Measurements from ENCODE around the gene DDX25.
A peak's percentile ranks its signal among the peaks of the same experiment; 100 is the strongest.

Gene DDX25

DNA sequence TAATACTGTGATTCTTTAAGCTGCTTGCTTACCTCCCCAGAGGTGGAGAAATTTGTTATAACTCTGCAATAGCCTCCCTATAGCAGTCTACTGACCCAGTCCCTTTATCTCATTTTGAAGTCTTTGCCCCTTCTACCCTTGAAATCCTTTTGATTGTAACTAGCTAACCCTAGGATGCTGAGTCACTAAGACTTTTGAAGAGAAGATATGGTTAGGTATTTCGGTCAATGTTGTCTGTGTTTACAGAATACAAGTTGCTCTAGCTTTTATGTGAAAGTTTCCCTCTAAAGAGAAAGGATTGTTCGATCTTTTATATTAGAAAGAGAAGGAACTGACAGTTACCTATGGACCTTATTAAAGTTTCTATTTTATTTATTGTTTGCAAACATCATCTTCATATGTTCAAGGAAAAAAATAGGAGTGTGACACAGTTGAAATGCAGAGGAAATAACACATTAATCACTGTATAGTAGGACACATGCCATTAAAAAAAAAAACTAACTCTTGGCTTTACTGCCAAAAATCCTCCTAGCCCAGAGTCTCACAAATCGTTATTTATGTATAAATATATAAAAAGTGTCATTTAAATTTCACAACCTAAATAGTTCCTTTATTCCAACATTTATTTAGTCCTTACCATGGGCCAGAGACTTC, 13.7 kb upstream of the DDX25 start:
- H3K27me3 ChIP-seq (ENCODE audit: insufficient read depth, low read length), result no peaks in the 10 kb centered on the region; the same call in 1 of the 2 replicates
- H3F3A ChIP-seq (ENCODE audit: insufficient read depth, low read length), result no peaks in the 10 kb centered on the region
- peaks cover 32% of the 10 kb centered on the region for H3K36me3 ChIP-seq (ENCODE audit: insufficient read depth, low read length)
- H3K4me1 ChIP-seq (ENCODE audit: insufficient read depth, low read length, severe bottlenecking), result peaks cover 12% of the 10 kb centered on the region
- no peak overlapping the region for H3K4me2 ChIP-seq (ENCODE audit: low read length)
- no peak overlapping the region for H3K4me3 ChIP-seq (ENCODE audit: low read depth, low read length, poor library complexity, severe bottlenecking)
- no peak for TF ChIP-seq EZH2 (IDR thresholded peaks at IDR 0.05; ENCODE audit: borderline replicate concordance, low read length)
- no peaks in the 10 kb centered on the region for H4K20me1 ChIP-seq (ENCODE audit: insufficient read depth, low read length)
- no peaks in the 10 kb centered on the region for H3K79me2 ChIP-seq (ENCODE audit: insufficient read depth, low read length)
- H3K9me3 ChIP-seq (ENCODE audit: low read length), result no peaks in the 10 kb centered on the region
- H3K27ac ChIP-seq (ENCODE audit: low read depth, low read length, poor library complexity, severe bottlenecking), result no peak overlapping the region
- no peak overlapping the region for H2AFZ ChIP-seq (ENCODE audit: low read length)
- H3K9me2 ChIP-seq (ENCODE audit: low read depth, low read length), result no peaks in the 10 kb centered on the region
- H3K9ac ChIP-seq (ENCODE audit: low read length), result no peak overlapping the region

- Histone ChIP-seq H3K27me3 (ENCODE audit: insufficient read depth, low read length) (no peaks in the 10 kb centered on the region), H3K4me1 (ENCODE audit: insufficient read depth, low read length, severe bottlenecking) (peaks cover 7% of the 10 kb centered on the region), H3K9me3 (ENCODE audit: low read length) (no peaks in the 10 kb centered on the region), H3K27ac (ENCODE audit: low read depth, low read length, poor library complexity, severe bottlenecking) (no peak overlapping the region), H3K4me3 (ENCODE audit: low read depth, low read length, poor library complexity, severe bottlenecking) (no peak overlapping the region), H4K20me1 (ENCODE audit: insufficient read depth, low read length) (no peaks in the 10 kb centered on the region), H3K4me2 (ENCODE audit: low read length) (no peak overlapping the region), H3K36me3 (ENCODE audit: insufficient read depth, low read length) (peaks cover 38% of the 10 kb centered on the region), H3K79me2 (ENCODE audit: insufficient read depth, low read length) (peaks cover 4% of the 10 kb centered on the region; the same call in 1 of the 2 replicates), H3K9ac (ENCODE audit: low read length) (no peak overlapping the region), H3F3A (ENCODE audit: insufficient read depth, low read length) (no peaks in the 10 kb centered on the region), H3K9me2 (ENCODE audit: low read depth, low read length) (no peaks in the 10 kb centered on the region), H2AFZ (ENCODE audit: low read length) (no peak overlapping the region)
- TF ChIP-seq CTCF (IDR thresholded peaks at IDR 0.05; ENCODE audit: low read length), result no peak
- no peak for TF ChIP-seq EZH2 (IDR thresholded peaks at IDR 0.05; ENCODE audit: borderline replicate concordance, low read length)
Measured at GRCh38 chr11:125892071-125892470, 12.2 kb upstream of the DDX25 start.

DNA sequence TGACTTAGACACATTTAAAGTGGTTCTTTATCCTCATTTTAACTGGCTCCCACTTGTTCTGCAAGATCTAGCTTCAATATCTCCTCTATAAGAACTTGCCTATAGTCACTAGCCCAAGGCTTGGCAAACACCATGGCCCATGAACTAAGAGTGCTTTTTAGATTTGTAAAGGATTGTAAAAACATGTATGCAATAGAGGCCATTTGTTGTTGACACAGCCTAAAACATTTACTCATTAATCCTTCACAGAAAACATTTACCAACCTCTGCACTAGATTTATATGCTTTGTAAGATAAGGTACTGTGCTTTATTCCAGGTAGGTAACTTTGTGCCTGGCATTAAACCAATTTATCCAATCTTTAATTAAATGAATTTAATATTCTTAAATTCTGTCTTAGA, 11.3 kb upstream of the DDX25 start:
- no peak overlapping the region for H3K4me3 ChIP-seq (ENCODE audit: low read depth, low read length, poor library complexity, severe bottlenecking)
- H3K9me3 ChIP-seq (ENCODE audit: low read length), result no peaks in the 10 kb centered on the region
- no peak for TF ChIP-seq EZH2 (IDR thresholded peaks at IDR 0.05; ENCODE audit: borderline replicate concordance, low read length)
- no peak for TF ChIP-seq CTCF (IDR thresholded peaks at IDR 0.05; ENCODE audit: low read length)
- H3K27ac ChIP-seq (ENCODE audit: low read depth, low read length, poor library complexity, severe bottlenecking), result no peak overlapping the region
- peaks cover 4% of the 10 kb centered on the region for H3K4me1 ChIP-seq (ENCODE audit: insufficient read depth, low read length, severe bottlenecking)
- H3K9ac ChIP-seq (ENCODE audit: low read length), result no peak overlapping the region
- peaks cover 38% of the 10 kb centered on the region for H3K36me3 ChIP-seq (ENCODE audit: insufficient read depth, low read length)
- H2AFZ ChIP-seq (ENCODE audit: low read length), result no peak overlapping the region
- no peak overlapping the region for H3K4me2 ChIP-seq (ENCODE audit: low read length)
- H3K27me3 ChIP-seq (ENCODE audit: insufficient read depth, low read length), result no peaks in the 10 kb centered on the region
- H3F3A ChIP-seq (ENCODE audit: insufficient read depth, low read length), result no peaks in the 10 kb centered on the region
- H3K9me2 ChIP-seq (ENCODE audit: low read depth, low read length), result no peaks in the 10 kb centered on the region
- H3K79me2 ChIP-seq (ENCODE audit: insufficient read depth, low read length), result peaks cover 13% of the 10 kb centered on the region
- H4K20me1 ChIP-seq (ENCODE audit: insufficient read depth, low read length), result no peaks in the 10 kb centered on the region

- Histone ChIP-seq H3K4me2 (ENCODE audit: low read length) (peak overlapping the region; percentile 76; the same call in 1 of the 2 replicates), H3K79me2 (ENCODE audit: insufficient read depth, low read length) (peaks cover 25% of the 10 kb centered on the region), H3F3A (ENCODE audit: insufficient read depth, low read length) (no peaks in the 10 kb centered on the region), H4K20me1 (ENCODE audit: insufficient read depth, low read length) (no peaks in the 10 kb centered on the region), H3K9me2 (ENCODE audit: low read depth, low read length) (no peaks in the 10 kb centered on the region), H3K4me3 (ENCODE audit: low read depth, low read length, poor library complexity, severe bottlenecking) (peak overlapping the region; percentile 84), H3K27ac (ENCODE audit: low read depth, low read length, poor library complexity, severe bottlenecking) (no peak overlapping the region), H3K9me3 (ENCODE audit: low read length) (no peaks in the 10 kb centered on the region), H2AFZ (ENCODE audit: low read length) (no peak overlapping the region), H3K9ac (ENCODE audit: low read length) (no peak overlapping the region), H3K27me3 (ENCODE audit: insufficient read depth, low read length) (no peaks in the 10 kb centered on the region), H3K36me3 (ENCODE audit: insufficient read depth, low read length) (peaks cover 20% of the 10 kb centered on the region; the same call in 1 of the 2 replicates), H3K4me1 (ENCODE audit: insufficient read depth, low read length, severe bottlenecking) (peaks cover 10% of the 10 kb centered on the region)
- TF ChIP-seq EZH2 (IDR thresholded peaks at IDR 0.05; ENCODE audit: borderline replicate concordance, low read length) (no peak), CTCF (IDR thresholded peaks at IDR 0.05; ENCODE audit: low read length) (no peak)
Measured at GRCh38 chr11:125901872-125902271, 2.4 kb upstream of the DDX25 start.
